ENCODE results near the gene CLNK.

The CLNK gene

GRCh38 chr4:10682397-10682796, 2.2 kb downstream of the CLNK start:
- TF ChIP-seq, protein P1, sequence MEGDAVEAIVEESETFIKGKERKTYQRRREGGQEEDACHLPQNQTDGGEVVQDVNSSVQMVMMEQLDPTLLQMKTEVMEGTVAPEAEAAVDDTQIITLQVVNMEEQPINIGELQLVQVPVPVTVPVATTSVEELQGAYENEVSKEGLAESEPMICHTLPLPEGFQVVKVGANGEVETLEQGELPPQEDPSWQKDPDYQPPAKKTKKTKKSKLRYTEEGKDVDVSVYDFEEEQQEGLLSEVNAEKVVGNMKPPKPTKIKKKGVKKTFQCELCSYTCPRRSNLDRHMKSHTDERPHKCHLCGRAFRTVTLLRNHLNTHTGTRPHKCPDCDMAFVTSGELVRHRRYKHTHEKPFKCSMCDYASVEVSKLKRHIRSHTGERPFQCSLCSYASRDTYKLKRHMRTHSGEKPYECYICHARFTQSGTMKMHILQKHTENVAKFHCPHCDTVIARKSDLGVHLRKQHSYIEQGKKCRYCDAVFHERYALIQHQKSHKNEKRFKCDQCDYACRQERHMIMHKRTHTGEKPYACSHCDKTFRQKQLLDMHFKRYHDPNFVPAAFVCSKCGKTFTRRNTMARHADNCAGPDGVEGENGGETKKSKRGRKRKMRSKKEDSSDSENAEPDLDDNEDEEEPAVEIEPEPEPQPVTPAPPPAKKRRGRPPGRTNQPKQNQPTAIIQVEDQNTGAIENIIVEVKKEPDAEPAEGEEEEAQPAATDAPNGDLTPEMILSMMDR (conservative IDR thresholded peaks at IDR 0.05; ENCODE audit: low read depth, low read length), result no peak
- H3K27ac ChIP-seq, result no peak overlapping the region
- no peaks in the 10 kb centered on the region for H4K20me1 ChIP-seq (ENCODE audit: insufficient read depth)
- no peaks in the 10 kb centered on the region for H3K79me2 ChIP-seq (ENCODE audit: insufficient read depth, low read depth)
- no peaks in the 10 kb centered on the region for H3K36me3 ChIP-seq (ENCODE audit: insufficient read depth)
- H3K4me1 ChIP-seq (ENCODE audit: low read depth, poor library complexity, severe bottlenecking), result no peaks in the 10 kb centered on the region
- no peak overlapping the region for H3K9ac ChIP-seq
- H3K4me2 ChIP-seq, result no peak overlapping the region
- H3K27me3 ChIP-seq (ENCODE audit: insufficient read depth, low read depth), result no peaks in the 10 kb centered on the region
- no peak overlapping the region for H3K4me3 ChIP-seq (IDR thresholded peaks at IDR 0.05; ENCODE audit: insufficient read depth, low read depth, low read length)
- H2AFZ ChIP-seq (ENCODE audit: low read depth), result no peak overlapping the region

GRCh38 chr4:10677796-10678497, 6.6 kb downstream of the CLNK start:
- Histone ChIP-seq H3K4me3 (IDR thresholded peaks at IDR 0.05; ENCODE audit: insufficient read depth, low read depth, low read length) (no peak overlapping the region), H4K20me1 (ENCODE audit: insufficient read depth) (no peaks in the 10 kb centered on the region), H3K27ac (no peak overlapping the region), H3K36me3 (ENCODE audit: insufficient read depth) (no peaks in the 10 kb centered on the region), H3K9ac (no peak overlapping the region), H2AFZ (ENCODE audit: low read depth) (no peak overlapping the region), H3K79me2 (ENCODE audit: insufficient read depth, low read depth) (no peaks in the 10 kb centered on the region), H3K4me2 (no peak overlapping the region), H3K27me3 (ENCODE audit: insufficient read depth, low read depth) (no peaks in the 10 kb centered on the region), H3K4me1 (ENCODE audit: low read depth, poor library complexity, severe bottlenecking) (no peaks in the 10 kb centered on the region)
- TF ChIP-seq, protein P1 (conservative IDR thresholded peaks at IDR 0.05; ENCODE audit: low read depth, low read length), result no peak

GRCh38 chr4:10673817-10674369, 10.7 kb downstream of the CLNK start:
- Histone ChIP-seq H3K4me1 (ENCODE audit: low read depth, poor library complexity, severe bottlenecking) (peaks cover 21% of the 10 kb centered on the region), H4K20me1 (ENCODE audit: insufficient read depth) (no peaks in the 10 kb centered on the region)

GRCh38 chr4:10672379-10672778, 12.2 kb downstream of the CLNK start:
- Histone ChIP-seq H3K79me2 (ENCODE audit: insufficient read depth, low read depth) (no peaks in the 10 kb centered on the region), H2AFZ (ENCODE audit: low read depth) (no peak overlapping the region), H3K4me3 (IDR thresholded peaks at IDR 0.05; ENCODE audit: insufficient read depth, low read depth, low read length) (no peak overlapping the region), H3K4me2 (no peak overlapping the region), H3K9ac (no peak overlapping the region), H3K36me3 (ENCODE audit: insufficient read depth) (no peaks in the 10 kb centered on the region), H4K20me1 (ENCODE audit: insufficient read depth) (no peaks in the 10 kb centered on the region), H3K27ac (no peak overlapping the region), H3K4me1 (ENCODE audit: low read depth, poor library complexity, severe bottlenecking) (peaks cover 21% of the 10 kb centered on the region), H3K27me3 (ENCODE audit: insufficient read depth, low read depth) (no peaks in the 10 kb centered on the region)
- TF ChIP-seq, protein P1 (conservative IDR thresholded peaks at IDR 0.05; ENCODE audit: low read depth, low read length), result no peak

More at GRCh38 chr4:10673817-10674369, 10.7 kb downstream of the CLNK start:
- Histone ChIP-seq H3K9ac (no peak overlapping the region), H3K4me3 (IDR thresholded peaks at IDR 0.05; ENCODE audit: insufficient read depth, low read depth, low read length) (no peak overlapping the region), H3K27me3 (ENCODE audit: insufficient read depth, low read depth) (no peaks in the 10 kb centered on the region), H3K4me2 (no peak overlapping the region), H2AFZ (ENCODE audit: low read depth) (no peak overlapping the region), H3K79me2 (ENCODE audit: insufficient read depth, low read depth) (no peaks in the 10 kb centered on the region), H3K36me3 (ENCODE audit: insufficient read depth) (no peaks in the 10 kb centered on the region), H3K27ac (no peak overlapping the region)
- TF ChIP-seq, protein P1 (conservative IDR thresholded peaks at IDR 0.05; ENCODE audit: low read depth, low read length), result no peak
